OCI-LY3 (cell line): Measurements from ENCODE around the gene PTPRQ.

Experiments
- H2AFZ ChIP-seq: fragments of 200-600, 300-600 bp; shearing (Covaris generic); 2 replicates; pipeline ENCODE4 v1.6.0; 2014; ENCODE audit warnings: antibody characterized with exemption, low read depth, low read length
- H3K27ac ChIP-seq: fragments of 200-600, 300-600 bp; sonication (generic); 2 replicates; pipeline ENCODE4 v1.5.1; 2014; ENCODE audit warnings: mild to moderate bottlenecking, low read length, moderate library complexity, mixed read lengths
- H3K27me3 ChIP-seq: fragments of 200-600, 300-600 bp; sonication (generic); 2 replicates; pipeline ENCODE4 v1.6.1; 2014; ENCODE audit warnings: low read depth, low read length, mixed read lengths
- H3K36me3 ChIP-seq: fragments of 200-600, 300-600 bp; sonication (generic); replicated peaks from 2 replicates; pipeline ENCODE3; 2014; ENCODE audit warnings: low read depth, low read length, mixed read lengths
- H3K4me1 ChIP-seq: fragments of 300-600, 200-600 bp; sonication (generic); 2 replicates; pipeline ENCODE4 v1.6.1; 2014; ENCODE audit warnings: low read length, mixed read lengths
- H3K4me2 ChIP-seq: fragments of 200-600, 300-600 bp; sonication (generic); 2 replicates; pipeline ENCODE4 v1.6.1; 2014; ENCODE audit warnings: low read length, mixed read lengths
- H3K4me3 ChIP-seq: fragments of 300-600, 200-600 bp; sonication (generic); 2 replicates; pipeline ENCODE4 v1.5.1; 2014; ENCODE audit warnings: antibody characterized with exemption, mild to moderate bottlenecking, low read length, moderate library complexity
- H3K79me2 ChIP-seq: fragments of 300-600, 200-600 bp; shearing (Covaris generic); 2 replicates; pipeline ENCODE4 v1.6.1; 2014; ENCODE audit warnings: mild to moderate bottlenecking, low read length, mixed read lengths
- H3K9ac ChIP-seq: fragments of 300-600, 200-600 bp; shearing (Covaris generic); 2 replicates; pipeline ENCODE4 v1.6.0; 2014; ENCODE audit warnings: mild to moderate bottlenecking, low read length, moderate library complexity
- H3K9me3 ChIP-seq: fragments of 200-600, 300-600 bp; shearing (Covaris generic); 2 replicates; pipeline ENCODE4 v1.6.1; 2014; ENCODE audit warnings: low read length, mixed read lengths; ENCODE audit not compliant: insufficient read depth
- H4K20me1 ChIP-seq: fragments of 200-600, 300-600 bp; sonication (generic); 2 replicates; pipeline ENCODE4 v1.6.1; 2016; ENCODE audit warnings: low read length, mixed read lengths; ENCODE audit not compliant: insufficient read depth
- CTCF ChIP-seq: fragments of 200-600, 300-600 bp; sonication (generic); IDR thresholded peaks from 2 replicates; pipeline ENCODE4 v1.5.1; 2014; ENCODE audit warnings: antibody characterized with exemption, low read length, low read depth
- EZH2phosphoT487 ChIP-seq: fragments of 200-600 bp; shearing (Covaris generic); IDR thresholded peaks from 2 replicates; pipeline ENCODE4 v1.6.1; 2018; ENCODE audit warnings: antibody characterized with exemption, mixed run types, low read depth

PTPRQ gene

GRCh38 chr12:80422550-80422949 lies 21.5 kb upstream of the PTPRQ start:
- Histone ChIP-seq H2AFZ (no peak overlapping the region), H3K4me1 (no peaks in the 10 kb centered on the region), H3K36me3 (no peaks in the 10 kb centered on the region), H3K27ac (no peak overlapping the region), H3K9ac (no peak overlapping the region), H3K4me3 (no peak overlapping the region), H3K27me3 (no peaks in the 10 kb centered on the region), H3K9me3 (no peaks in the 10 kb centered on the region), H4K20me1 (no peaks in the 10 kb centered on the region), H3K79me2 (no peaks in the 10 kb centered on the region), H3K4me2 (no peak overlapping the region)
- TF ChIP-seq CTCF = no peak
- no peak for TF ChIP-seq EZH2phosphoT487

- H3K9me3 ChIP-seq = no peaks in the 10 kb centered on the region
- no peaks in the 10 kb centered on the region for H3K4me1 ChIP-seq
- no peak overlapping the region for H2AFZ ChIP-seq
- no peak overlapping the region for H3K27ac ChIP-seq
- H3K9ac ChIP-seq = no peak overlapping the region
- no peaks in the 10 kb centered on the region for H3K36me3 ChIP-seq
- no peak for TF ChIP-seq EZH2phosphoT487
- no peak for TF ChIP-seq CTCF
- no peaks in the 10 kb centered on the region for H3K27me3 ChIP-seq
- H3K79me2 ChIP-seq = no peaks in the 10 kb centered on the region
- H3K4me3 ChIP-seq = no peak overlapping the region
- H4K20me1 ChIP-seq = no peaks in the 10 kb centered on the region
- H3K4me2 ChIP-seq = no peak overlapping the region
These were observed 12.0 kb upstream of the PTPRQ start for GRCh38 chr12:80432061-80432460.

- TF ChIP-seq CTCF (no peak), EZH2phosphoT487 (no peak)
- H3K36me3 ChIP-seq = no peaks in the 10 kb centered on the region
- H3K4me3 ChIP-seq = no peak overlapping the region
- no peaks in the 10 kb centered on the region for H3K9me3 ChIP-seq
- no peak overlapping the region for H2AFZ ChIP-seq
- no peaks in the 10 kb centered on the region for H3K79me2 ChIP-seq
- H3K27ac ChIP-seq = no peak overlapping the region
- no peak overlapping the region for H3K9ac ChIP-seq
- no peak overlapping the region for H3K4me2 ChIP-seq
- H4K20me1 ChIP-seq = no peaks in the 10 kb centered on the region
- no peaks in the 10 kb centered on the region for H3K4me1 ChIP-seq
- no peaks in the 10 kb centered on the region for H3K27me3 ChIP-seq
These were observed 2.1 kb upstream of the PTPRQ start for GRCh38 chr12:80441921-80442320.

GRCh38 chr12:80442426-80443222 lies 1.4 kb upstream of the PTPRQ start:
- Histone ChIP-seq H3K4me3 (no peak overlapping the region), H3K36me3 (no peaks in the 10 kb centered on the region), H3K27me3 (no peaks in the 10 kb centered on the region), H3K9ac (no peak overlapping the region), H4K20me1 (no peaks in the 10 kb centered on the region), H3K4me2 (no peak overlapping the region), H3K27ac (no peak overlapping the region), H2AFZ (no peak overlapping the region), H3K4me1 (no peaks in the 10 kb centered on the region), H3K79me2 (no peaks in the 10 kb centered on the region), H3K9me3 (no peaks in the 10 kb centered on the region)
- TF ChIP-seq CTCF (no peak), EZH2phosphoT487 (no peak)
